HG02798 (cell line): ENCODE measurements around the gene LRRC8C.
A peak's percentile ranks its signal among the peaks of the same experiment; 100 is the strongest.

Source experiments
- ATAC-seq: cut with Tn5 transposase; IDR thresholded peaks from one replicate; pipeline ENCODE4 v1.9.1; 2021; ENCODE audit warnings: mild to moderate bottlenecking; ENCODE audit not compliant: unreplicated experiment, poor library complexity

LRRC8C gene

DNA sequence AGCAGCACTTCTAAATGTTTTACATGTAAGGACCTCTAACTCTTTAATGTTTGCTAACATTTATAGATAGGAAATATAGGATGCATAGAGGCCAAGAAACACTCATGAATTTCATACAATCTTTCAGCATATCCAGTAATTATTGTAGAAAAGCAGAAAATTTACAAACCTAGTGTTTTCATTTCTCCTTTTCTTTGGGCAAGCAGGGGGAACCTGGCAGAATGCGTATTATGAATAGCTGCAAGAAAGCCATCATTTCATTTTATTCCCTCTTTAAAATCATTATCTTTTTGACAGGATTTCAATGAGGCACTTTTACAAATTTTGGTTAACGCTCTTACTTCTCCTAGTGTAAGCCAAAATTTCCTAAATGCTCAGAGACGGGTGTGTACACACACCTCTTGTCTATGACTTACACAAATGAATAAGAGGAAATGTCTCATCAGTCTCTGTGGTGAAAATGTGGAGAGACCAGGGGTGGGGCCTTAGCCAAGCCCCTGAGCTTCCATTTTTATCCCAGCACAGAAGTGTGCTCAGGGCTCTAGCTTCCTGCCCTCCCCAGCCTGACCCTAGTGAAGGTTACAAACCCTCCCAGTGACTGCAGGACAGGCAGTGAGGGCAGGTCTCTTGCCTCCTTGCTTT lies 91.6 kb downstream of the LRRC8C start:
- ATAC-seq = peak; percentile 55

DNA sequence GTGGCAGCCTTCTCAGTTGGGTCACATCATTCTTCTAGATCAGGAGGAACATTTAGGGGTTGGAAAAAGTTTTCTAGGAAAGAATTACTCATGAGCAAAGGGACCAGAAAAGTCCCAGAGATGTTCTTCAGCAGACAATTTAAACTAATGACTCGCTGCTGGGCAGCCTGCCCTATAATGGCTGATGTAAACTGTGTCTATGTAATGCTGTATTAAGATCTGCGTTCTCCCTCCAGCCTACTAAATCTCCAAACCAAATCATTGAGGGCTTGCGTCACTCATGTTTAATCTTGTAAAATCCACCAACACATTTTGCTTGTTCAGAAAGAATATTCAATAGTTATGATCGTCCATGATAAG lies 92.1 kb downstream of the LRRC8C start:
- no peak for ATAC-seq

DNA sequence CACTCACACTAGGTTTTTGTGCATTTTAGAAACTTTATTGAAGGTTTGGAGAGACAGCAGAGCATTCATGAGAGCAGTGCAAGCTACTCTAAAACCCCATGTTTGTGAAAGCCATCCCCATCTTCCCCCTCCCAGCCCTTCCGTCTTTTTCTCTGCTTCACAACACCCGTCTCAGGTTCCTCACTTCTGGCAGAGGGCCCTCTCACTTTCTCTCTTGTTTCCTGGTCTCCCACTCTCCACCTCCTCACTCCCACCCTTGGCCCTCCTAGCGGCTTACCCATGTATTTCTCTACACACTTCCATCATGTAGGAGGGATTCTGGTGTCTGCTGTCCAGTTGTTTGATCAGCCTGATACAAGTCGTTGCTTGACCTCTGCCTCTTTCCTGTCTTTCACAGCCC lies 92.7 kb downstream of the LRRC8C start:
- ATAC-seq = no peak

DNA sequence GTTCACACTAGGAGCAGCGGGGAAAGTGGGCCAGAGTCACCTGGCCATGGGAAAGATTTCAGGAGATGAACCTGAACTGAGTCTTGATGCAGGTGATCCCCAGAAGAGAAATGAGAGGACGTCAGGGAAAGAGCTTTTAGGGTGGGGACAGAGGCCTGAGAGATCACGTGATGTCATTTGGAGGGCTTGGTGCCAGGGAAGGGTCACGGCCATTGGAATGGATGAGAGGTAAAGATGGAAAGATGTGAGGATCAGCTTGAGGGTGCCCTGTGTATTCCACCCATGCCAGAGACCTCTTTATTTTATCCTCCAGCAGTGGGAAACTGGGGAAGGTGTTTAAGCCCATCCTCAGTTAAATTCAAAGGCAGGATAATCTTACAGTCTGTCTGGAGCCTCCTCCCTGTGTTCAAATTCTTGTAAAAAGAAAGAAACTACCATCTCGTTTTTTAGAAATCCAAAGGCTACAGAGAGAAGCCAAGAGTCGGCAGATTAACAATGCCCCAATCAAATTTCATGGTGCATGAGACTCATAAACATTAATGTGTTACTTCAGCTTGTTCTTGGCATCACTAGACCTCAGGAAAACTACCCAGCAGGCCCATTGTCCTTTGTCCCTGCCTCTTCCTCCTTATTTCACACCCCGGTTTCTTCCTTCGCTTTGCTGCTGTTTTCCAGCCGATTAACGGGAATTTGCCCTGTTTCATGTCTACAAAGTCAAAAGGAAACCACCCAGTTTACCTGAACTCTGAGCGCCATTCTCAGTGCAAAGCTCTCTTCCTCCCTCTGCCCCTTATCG lies 94.8 kb downstream of the LRRC8C start:
- ATAC-seq = no peak

DNA sequence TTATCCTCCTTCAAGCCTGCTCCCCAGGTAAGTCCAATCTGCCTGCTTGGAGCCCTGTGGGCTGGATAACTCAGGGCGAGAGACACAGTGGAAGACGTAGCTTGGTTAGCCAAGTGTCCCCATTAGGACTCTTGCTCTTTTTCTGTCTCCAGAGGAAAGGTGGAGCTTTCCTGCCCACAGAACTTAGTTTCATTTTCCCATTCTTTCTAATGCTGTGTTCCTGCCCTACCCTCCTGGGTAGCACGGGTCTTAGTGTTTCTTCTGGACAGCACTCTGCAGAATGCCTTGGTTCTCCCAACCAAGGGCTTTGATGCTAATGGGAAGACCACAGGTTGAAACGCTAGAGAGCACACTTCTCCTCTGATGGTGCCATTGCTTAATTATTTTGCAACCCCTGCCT lies 95.5 kb downstream of the LRRC8C start:
- ATAC-seq = no peak

DNA sequence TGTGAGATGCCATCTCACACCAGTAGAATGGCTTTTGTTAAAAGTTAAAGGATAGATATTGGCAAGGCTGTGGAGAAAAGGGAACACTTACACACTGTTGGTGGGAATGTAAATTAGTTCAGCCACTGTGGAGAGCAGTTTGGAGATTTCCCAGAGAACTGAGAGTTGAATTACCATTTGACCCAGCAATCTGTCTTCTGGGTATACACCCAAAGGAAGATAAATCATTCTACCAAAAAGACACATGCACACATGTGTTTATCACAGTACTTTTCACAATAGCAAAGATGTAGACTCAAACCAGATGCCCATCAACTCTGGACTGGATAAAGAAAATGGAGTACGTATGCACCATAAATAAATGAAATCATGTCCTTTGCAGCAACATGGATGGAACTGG lies 99.3 kb downstream of the LRRC8C start:
- ATAC-seq = no peak

DNA sequence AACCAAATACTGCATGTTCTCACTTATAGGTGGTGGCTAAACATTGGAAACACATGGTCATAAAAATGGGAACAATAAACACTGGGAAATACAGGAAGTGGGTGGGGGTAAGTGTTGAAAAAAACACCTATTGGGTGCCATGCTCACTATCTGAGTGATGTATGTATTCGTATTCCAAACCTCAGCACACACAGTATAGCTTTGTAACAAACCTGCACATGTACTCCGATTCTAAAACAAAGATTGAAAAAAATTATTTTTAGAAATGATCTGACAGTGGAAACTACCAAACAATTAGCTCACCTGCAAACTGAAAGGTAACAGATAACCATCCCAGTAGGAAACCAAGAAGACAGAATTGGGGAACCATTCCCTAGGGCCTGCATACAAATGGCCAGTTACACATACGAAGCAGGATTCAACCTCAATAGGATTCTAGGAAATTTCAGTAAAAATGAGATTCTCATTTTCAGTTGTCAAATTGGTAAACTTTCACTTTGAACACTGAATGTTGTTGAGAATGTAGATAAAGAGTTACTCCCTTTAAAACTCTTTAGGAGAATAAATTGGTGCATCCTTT lies 99.8 kb downstream of the LRRC8C start:
- ATAC-seq = no peak

DNA sequence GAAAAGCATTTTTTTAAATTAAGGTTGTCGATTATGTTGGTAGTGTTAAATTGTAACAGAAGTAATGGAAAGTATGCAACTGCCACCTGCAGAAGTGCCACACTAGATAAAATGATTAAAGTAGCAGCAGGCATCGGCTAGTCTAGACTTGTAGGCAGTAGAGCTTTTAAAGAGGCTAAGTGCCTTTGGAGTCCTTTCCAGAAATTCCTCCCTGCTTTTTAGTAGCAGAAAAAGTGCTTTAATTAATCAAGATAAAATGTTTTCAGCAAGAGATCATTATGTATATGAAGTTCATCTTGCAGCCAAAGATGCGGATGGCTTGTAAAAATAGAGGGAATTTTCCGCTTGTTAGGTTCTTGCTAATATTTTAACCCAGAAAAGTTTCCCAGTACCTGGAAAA lies 100.8 kb downstream of the LRRC8C start:
- no peak for ATAC-seq

DNA sequence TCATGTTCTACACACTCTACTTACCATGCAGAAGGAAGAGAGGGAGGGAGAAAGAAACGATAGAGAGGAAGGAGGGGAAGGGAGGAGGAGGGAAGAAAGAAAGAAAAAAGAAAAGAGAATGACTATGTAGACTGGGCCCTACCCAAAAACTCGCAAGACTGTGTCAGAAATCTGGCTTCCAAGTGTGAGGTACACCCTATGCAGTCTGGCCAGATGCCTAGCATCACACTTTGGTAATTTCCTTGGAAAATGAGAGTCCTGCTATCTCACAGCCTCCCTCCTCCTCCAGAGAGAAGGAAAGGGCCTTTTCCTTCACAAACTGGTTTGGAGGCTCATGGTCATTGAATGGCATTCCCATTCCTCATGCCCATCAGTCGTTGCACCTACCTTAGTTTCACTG lies 101.5 kb downstream of the LRRC8C start:
- ATAC-seq = no peak

DNA sequence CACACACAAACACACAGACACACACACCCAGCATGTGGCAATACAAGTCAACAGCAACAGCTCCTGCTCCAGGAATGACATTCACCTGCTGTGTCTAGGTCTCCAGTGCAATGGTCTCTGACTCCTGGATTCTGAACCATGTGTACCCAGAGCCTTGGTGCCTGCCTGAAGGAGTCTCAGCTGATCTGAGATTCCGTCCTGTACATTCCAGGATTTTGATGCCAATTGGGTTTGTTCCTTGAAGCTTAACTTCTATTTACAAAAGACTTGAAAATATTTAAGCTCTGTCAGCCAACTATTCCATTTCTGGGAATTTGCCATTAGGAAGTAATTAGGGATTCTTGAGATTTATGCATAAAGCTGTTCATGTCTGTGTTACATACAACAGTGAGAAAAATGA lies 102.6 kb downstream of the LRRC8C start:
- no peak for ATAC-seq

DNA sequence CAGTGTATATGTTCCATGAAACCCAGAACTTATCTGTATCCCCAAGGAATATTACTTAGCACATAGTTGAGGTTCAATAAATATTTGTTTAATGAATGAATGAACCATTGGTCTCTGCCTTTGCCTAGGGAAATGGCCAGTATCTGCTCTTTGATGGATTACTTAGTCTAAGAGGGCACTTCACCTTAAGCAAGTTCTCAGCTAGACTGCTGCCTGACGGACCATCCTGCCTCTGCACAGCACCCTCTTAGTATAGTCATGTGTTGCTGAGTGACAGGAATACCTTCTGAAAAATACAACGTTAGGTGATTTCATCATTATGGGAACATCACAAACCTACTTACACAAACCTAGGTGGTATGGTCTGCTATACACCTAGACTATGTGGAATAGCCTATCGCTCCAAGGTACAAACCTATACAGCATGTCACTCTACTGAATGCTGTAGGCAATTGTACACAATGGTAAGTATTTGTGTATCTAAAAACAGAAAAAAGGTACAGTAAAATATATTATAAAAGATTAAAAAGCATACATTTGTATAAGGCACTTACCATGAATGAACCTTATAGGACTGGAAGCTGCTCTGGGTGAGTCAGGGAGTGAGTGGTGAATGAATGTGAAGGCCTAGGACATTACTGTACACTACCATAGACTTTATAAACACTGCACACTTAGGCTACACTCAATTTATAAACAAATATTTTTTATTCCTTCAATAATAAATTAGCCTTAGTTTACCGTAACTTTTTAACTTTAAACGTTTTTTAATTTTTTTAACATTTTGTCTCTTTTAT lies 104.2 kb downstream of the LRRC8C start:
- ATAC-seq = no peak

DNA sequence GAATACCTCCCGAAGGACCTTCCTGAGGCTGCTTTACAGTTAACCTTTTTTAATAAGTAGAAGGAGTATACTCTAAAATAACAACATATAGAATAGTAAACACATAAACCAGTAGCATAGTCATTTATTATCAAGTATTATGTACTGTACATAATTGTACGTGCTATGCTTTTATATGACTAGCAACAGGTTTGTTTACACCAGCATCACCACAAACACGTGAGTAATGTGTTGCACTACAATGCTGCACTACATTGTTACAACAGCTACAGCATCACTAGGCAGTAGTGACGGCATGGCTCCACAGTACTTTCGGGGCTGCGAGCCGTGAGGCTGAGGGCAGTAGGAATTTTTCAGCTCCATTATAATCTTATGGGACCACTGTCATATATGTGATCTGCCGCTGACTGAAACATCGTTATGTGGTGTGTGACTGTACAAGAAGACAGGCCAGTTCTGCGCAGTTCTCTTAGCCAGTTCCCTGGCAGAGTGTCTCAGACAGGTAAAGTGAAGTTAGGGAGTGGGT lies 105.1 kb downstream of the LRRC8C start:
- ATAC-seq = no peak

DNA sequence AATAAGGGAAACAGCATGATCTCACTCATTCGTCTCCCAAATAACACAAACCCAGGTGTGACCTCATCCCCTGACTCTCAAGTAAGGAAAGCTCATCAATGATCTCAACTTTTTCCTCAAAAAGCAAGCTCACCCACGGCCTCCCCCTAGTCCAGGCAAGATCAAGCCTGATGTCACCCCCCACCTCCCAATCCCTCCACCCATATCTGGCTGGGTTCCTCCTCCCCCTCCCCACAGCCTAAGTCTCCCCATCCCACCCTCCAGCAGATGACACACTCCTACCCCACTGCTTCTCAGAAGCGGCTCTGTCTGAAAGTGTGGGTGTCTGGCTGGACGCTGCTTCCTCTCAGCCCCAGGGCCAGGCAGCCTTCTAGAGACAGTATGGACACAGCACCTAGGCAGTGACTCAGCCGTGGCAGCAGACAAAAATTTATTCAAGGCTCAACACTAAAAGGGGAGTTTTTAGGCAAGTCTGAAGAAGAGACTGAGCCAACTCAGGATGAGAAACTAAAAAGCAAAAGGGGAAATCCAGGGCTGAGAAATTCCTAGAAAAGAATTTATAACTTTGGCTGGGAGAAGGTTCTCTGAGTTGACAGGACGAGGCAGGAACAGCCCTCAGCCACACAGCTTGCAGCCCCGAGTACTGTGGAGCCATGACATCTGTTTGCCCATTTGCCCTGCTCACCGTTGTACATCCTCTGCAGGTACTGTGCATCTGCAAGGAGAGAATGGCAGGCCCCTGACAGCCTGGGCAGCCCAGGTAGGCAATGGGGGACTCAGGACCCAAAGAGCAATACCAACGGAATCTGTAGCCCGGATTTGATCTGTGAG lies 106.3 kb downstream of the LRRC8C start:
- ATAC-seq = peak; percentile 78

DNA sequence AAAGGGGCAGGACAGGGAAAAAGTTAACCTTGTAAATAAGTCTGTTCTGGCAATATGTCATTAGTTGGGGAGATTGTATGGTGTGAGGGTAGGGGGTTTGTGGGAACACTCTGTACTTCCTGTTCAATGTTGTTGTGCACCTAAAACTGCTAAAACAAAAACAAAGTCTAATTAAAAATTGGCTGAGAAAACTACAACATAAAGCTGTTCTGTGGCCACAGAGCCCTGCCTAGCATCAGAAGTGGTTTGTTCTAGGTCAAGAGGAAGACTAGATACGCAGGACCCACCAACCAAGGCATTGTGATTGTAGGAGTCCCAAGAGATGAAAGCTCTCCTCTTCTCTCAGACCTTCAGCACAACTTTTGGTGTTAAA lies 106.9 kb downstream of the LRRC8C start:
- ATAC-seq = no peak

DNA sequence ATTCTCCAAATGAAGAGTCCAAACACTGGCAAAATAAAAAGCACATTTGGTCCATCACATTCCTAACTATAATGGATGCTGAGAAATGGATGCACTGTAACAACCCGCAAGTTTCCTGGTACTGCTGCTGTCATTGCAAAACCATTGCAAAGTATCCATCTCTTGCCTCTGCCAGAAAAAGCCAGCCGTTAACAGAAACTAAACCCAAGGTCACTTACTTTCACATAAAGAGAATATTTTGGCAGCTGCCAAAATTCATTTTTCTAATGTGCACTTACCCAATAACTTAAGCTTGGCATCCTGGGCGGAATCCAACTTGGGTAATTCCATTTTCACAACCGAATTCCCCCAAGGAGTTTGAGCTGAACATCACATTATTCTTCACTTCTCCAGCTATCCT lies 110.9 kb downstream of the LRRC8C start:
- no peak for ATAC-seq

DNA sequence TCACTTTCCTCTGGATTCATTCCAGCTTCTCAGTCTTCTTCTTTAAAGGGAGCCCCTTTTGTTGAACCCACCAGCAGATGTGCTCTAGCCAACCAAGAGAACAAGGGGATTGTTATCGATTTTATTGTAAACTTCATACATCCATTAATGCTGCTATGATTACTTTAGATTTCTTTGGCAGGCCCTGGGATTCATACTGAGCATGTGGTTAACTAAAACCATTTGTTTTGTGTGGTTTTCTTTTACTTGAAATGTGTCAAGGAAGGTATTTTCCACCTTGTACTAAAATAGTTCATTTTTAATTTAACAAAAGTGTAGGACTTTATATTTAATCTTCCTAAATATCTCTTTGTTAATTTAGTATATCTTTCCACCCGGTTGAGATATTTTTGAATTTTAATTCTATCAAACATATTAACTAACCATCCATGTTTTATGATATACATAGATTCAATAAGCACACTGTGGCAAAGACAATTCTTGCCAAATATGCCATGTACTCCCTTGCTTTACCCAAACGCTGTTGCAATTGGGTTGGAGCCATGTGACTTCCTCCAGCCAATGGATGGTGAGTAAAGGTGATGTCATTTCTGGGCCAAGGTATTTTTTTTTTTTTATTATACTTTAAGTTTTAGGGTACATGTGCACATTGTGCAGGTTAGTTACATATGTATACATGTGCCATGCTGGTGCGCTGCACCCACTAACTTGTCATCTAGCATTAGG lies 113.7 kb downstream of the LRRC8C start:
- no peak for ATAC-seq

DNA sequence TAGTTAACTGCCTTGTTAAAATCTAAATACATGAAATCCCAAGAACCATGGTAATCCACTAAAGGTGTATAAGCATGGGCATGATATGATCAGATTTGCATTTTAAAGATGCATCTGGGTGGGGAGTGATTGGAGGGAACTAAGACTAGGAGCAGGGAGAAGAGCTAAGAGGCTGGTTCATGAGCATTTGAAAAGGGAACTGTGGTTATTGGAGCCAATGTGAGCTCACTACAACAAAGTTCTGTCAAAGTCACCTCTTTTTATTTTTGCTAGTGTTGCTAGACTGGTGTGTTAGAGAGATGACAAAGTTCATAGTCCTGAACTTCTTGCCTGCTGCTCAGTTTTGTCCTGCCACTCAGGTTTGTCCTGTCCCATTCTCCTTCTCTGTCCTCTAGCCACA lies 120.8 kb downstream of the LRRC8C start:
- no peak for ATAC-seq

DNA sequence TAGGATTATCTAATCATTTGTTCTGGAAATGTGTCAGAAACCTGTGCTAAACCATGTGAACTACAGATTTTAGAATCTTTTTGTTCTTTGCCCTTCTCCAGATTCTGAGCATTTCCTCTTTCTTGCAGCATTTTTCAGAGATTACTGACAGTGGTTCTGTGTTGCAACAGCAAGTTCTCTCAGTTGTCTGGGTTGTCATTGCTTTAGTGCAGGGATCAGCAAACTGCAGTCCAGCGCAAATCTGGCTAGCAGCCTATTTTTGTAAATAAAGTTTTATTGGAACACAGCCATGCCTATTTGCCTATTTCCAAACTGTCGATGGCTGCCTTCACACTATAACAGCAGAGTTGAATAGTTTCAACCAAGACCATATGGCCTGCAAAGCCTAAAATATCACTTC lies 121.6 kb downstream of the LRRC8C start:
- no peak for ATAC-seq

DNA sequence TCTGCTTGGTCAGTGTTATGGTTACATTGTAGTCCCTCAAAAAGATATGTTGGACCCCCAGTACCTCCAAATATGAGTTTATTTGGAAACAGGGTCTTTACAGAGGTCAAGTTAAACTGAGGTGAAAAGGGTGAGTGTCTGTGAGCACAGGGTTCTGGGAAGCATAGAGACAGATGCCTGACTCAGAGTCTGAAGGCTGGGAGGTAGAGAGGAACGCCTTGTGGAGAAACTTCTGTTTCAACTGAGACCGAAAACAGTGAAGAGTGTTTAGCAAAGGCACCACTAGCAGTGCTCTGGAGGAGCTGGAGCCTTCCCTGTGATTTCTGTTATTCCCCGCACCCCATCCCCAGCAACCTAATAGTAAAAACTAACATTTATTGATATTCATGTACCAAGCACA lies 122.7 kb downstream of the LRRC8C start:
- ATAC-seq = no peak
